HepG2 (cell line): ENCODE data around the gene STPG4. TPM values are rescaled to one million over a fixed set of nuclear protein-coding genes. Genes with fewer than 3 reads are reported as not detected.
A peak's percentile ranks its signal among the peaks of the same experiment; 100 is the strongest.

Experiments
- CBX1 ChIP-seq: IDR thresholded peaks from one replicate; pipeline ENCODE4 v1.6.1; 2016; ENCODE audit warnings: antibody characterized with exemption, low read depth
- CHD4 ChIP-seq: fragments of 200-600 bp; sonication (generic); IDR thresholded peaks from 2 replicates; pipeline ENCODE4 v1.7.0; 2017; ENCODE audit warnings: mild to moderate bottlenecking, low read length, borderline replicate concordance
- ESRRA ChIP-seq: sonication (generic); formaldehyde crosslinking; IDR thresholded peaks from 2 replicates; pipeline ENCODE4 v1.5.1; 2020; ENCODE audit warnings: mild to moderate bottlenecking, low read depth, missing genetic modification reagents
- FOSL1 ChIP-seq: sonication (generic); formaldehyde crosslinking; IDR thresholded peaks from 2 replicates; pipeline ENCODE4 v1.9.0; 2021; ENCODE audit warnings: missing genetic modification reagents, borderline replicate concordance
- GABPB1 ChIP-seq: IDR thresholded peaks from 2 replicates; pipeline ENCODE4 v1.6.1; 2016; ENCODE audit warnings: mild to moderate bottlenecking, missing genetic modification reagents, moderate library complexity, missing compliant biosample characterization
- GMEB2 ChIP-seq: IDR thresholded peaks from 2 replicates; pipeline ENCODE4 v1.6.1; 2016; ENCODE audit warnings: missing biosample characterization, missing genetic modification reagents, low read depth
- HCFC1 ChIP-seq: fragments of 150-350 bp; IDR thresholded peaks from 2 replicates; pipeline ENCODE4 v1.6.1; 2014; ENCODE audit warnings: low read depth, low read length
- KLF15 ChIP-seq: sonication (generic); formaldehyde crosslinking; IDR thresholded peaks from 2 replicates; pipeline ENCODE4 v1.8.1; 2023; ENCODE audit warnings: borderline replicate concordance, mild to moderate bottlenecking, inconsistent platforms, missing genetic modification reagents, mixed read lengths
- MATR3 ChIP-seq: sonication (generic); formaldehyde crosslinking; IDR thresholded peaks from 2 replicates; pipeline ENCODE4 v1.4.0; 2020; ENCODE audit warnings: missing genetic modification reagents
- MTA3 ChIP-seq: sonication (generic); formaldehyde crosslinking; IDR thresholded peaks from 2 replicates; pipeline ENCODE4 v1.4.0; 2020; ENCODE audit warnings: missing genetic modification reagents
- NCOA5 ChIP-seq: sonication (generic); formaldehyde crosslinking; IDR thresholded peaks from 2 replicates; pipeline ENCODE4 v1.4.0; 2020; ENCODE audit warnings: missing genetic modification reagents
- NFKB2 ChIP-seq: sonication (generic); formaldehyde crosslinking; IDR thresholded peaks from 2 replicates; pipeline ENCODE4 v1.4.0; 2020; ENCODE audit warnings: missing genetic modification reagents, borderline replicate concordance
- PATZ1 ChIP-seq: sonication (generic); formaldehyde crosslinking; IDR thresholded peaks from 2 replicates; pipeline ENCODE4 v1.4.0; 2020; ENCODE audit warnings: missing genetic modification reagents
- PCBP2 ChIP-seq: fragments of 200-400 bp; formaldehyde crosslinking; optimal IDR thresholded peaks from 2 replicates; pipeline ENCODE3; 2018; ENCODE audit warnings: low read length, low read depth; ENCODE audit not compliant: poor library complexity, severe bottlenecking
- RXRA ChIP-seq: sonication (generic); formaldehyde crosslinking; IDR thresholded peaks from 2 replicates; pipeline ENCODE4 v1.5.1; 2020; ENCODE audit warnings: missing genetic modification reagents
- SKI ChIP-seq: fragments of 450-650 bp; IDR thresholded peaks from one replicate; pipeline ENCODE4 v1.6.1; 2018; ENCODE audit warnings: mild to moderate bottlenecking; ENCODE audit not compliant: partially characterized antibody
- TBP ChIP-seq: sonication (generic); formaldehyde crosslinking; IDR thresholded peaks from 2 replicates; pipeline ENCODE4 v1.5.0; 2020; ENCODE audit warnings: missing genetic modification reagents
- ZBTB2 ChIP-seq: sonication (generic); formaldehyde crosslinking; IDR thresholded peaks from 2 replicates; pipeline ENCODE4 v1.8.0; 2022; ENCODE audit warnings: low read depth, missing genetic modification reagents
- ZMYM3 ChIP-seq: sonication (generic); formaldehyde crosslinking; IDR thresholded peaks from 2 replicates; pipeline ENCODE4 v1.5.1; 2020; ENCODE audit warnings: mild to moderate bottlenecking, missing genetic modification reagents
- ZNF414 ChIP-seq: sonication (generic); formaldehyde crosslinking; IDR thresholded peaks from 2 replicates; pipeline ENCODE4 v1.5.0; 2020; ENCODE audit warnings: missing genetic modification reagents
- ZNF766 ChIP-seq: sonication (generic); formaldehyde crosslinking; IDR thresholded peaks from 2 replicates; pipeline ENCODE4 v1.5.0; 2020; ENCODE audit warnings: missing genetic modification reagents, borderline replicate concordance
- ZNF776 ChIP-seq: sonication (generic); formaldehyde crosslinking; IDR thresholded peaks from 2 replicates; pipeline ENCODE4 v1.4.0; 2020; ENCODE audit warnings: mild to moderate bottlenecking, missing genetic modification reagents
- ZNF792 ChIP-seq: IDR thresholded peaks from 2 replicates; pipeline ENCODE4 v1.6.1; 2016
- ZNF841 ChIP-seq: sonication (generic); formaldehyde crosslinking; IDR thresholded peaks from 2 replicates; pipeline ENCODE4 v1.8.1; 2023; ENCODE audit warnings: missing genetic modification reagents, borderline replicate concordance
- ZUFSP ChIP-seq: sonication (generic); formaldehyde crosslinking; IDR thresholded peaks from 2 replicates; pipeline ENCODE4 v1.9.0; 2021; ENCODE audit warnings: missing genetic modification reagents, mild to moderate bottlenecking, borderline replicate concordance
- polyA plus RNA-seq, 8 experiments: library from polyadenylated mRNA; depleted of rRNA in 3 of 8; stranded (reverse) in 7 of 8; unstranded in 1 of 8; fragments of >200 nt; fragmentation: Illumina TruSeq in 4 of 8; extraction: Trizol in 4 of 8; gene quantifications; 2 replicates each; pipeline versions ENCODE4 v1.2.1 to v1.2.3, GENCODE V29; 2011 to 2016; ENCODE audit warnings: low read depth in 4 of 8, missing spikeins in 1 of 8, mixed read lengths in 1 of 8; ENCODE audit not compliant: insufficient read depth in 1 of 8
- total RNA-seq, 5 experiments: library from RNA; depleted of rRNA; stranded (reverse); fragments of >200 nt; fragmentation: Illumina TruSeq; extraction: Trizol; gene quantifications; 2 replicates each; pipeline ENCODE4 v1.2.3, GENCODE V29; 2016; ENCODE audit warnings: low read depth in 1 of 5

Gene STPG4
- total and polyA plus RNA-seq, 2 of the 13 experiments (the other 11 are each of a cell fraction or from before 2014, with no cell fraction given): 0.11 to 0.15 TPM

GRCh38 chr2:47129191-47129706 is 25.9 kb downstream of the STPG4 start (continued):
- TF ChIP-seq FOSL1 (CRISPR knock-in tag): no peak
- peak; percentile 61; the same call in 1 of the 2 replicates for TF ChIP-seq ZMYM3 (CRISPR knock-in tag)
- TF ChIP-seq HCFC1: no peak
- 0 out of 2 replicates have a peak, but pooled peaks have one; percentile 48 for TF ChIP-seq ZNF414
- no peak for TF ChIP-seq PCBP2
- no peak for TF ChIP-seq MATR3
- TF ChIP-seq MTA3 (CRISPR knock-in tag): no peak
- no peak for TF ChIP-seq ZBTB2 (CRISPR knock-in tag)
- TF ChIP-seq ZNF776 (CRISPR knock-in tag): no peak
- TF ChIP-seq ZNF766 (CRISPR knock-in tag): no peak
- TF ChIP-seq ZNF792 (CRISPR knock-in tag): no peak
- no peak for TF ChIP-seq ZUFSP (CRISPR knock-in tag)
- no peak for TF ChIP-seq GABPB1 (CRISPR knock-in tag)
- no peak for TF ChIP-seq ESRRA (CRISPR knock-in tag)
- TF ChIP-seq ZNF841: no peak
- no peak for TF ChIP-seq NCOA5
- peak; percentile 55; the same call in 1 of the 2 replicates for TF ChIP-seq PATZ1 (CRISPR knock-in tag)
- no peak for TF ChIP-seq CHD4
- no peak for TF ChIP-seq SKI
- no peak for TF ChIP-seq CBX1
- no peak for TF ChIP-seq GMEB2
- TF ChIP-seq KLF15 (CRISPR knock-in tag): no peak
- TF ChIP-seq TBP (CRISPR knock-in tag): no peak
- no peak; the same call in 1 of the 2 replicates for TF ChIP-seq NFKB2 (CRISPR knock-in tag)
- TF ChIP-seq RXRA: no peak
